DOHH2 (cell line): ENCODE data around the gene HOXC6.

Experiments used
- EZH2phosphoT487 ChIP-seq: fragments of 200-600 bp; sonication (generic); IDR thresholded peaks from 2 replicates; pipeline ENCODE4 v1.6.1; 2017; ENCODE audit warnings: borderline replicate concordance, mild to moderate bottlenecking, antibody characterized with exemption, low read length, moderate library complexity, mixed read lengths
- TF ChIP-seq, protein P1 (sequence below): fragments of 200-600 bp; sonication (generic); IDR thresholded peaks from one replicate; pipeline ENCODE4 v1.5.1; 2014; ENCODE audit warnings: antibody characterized with exemption, mild to moderate bottlenecking, low read depth, low read length; ENCODE audit not compliant: poor library complexity, severe bottlenecking

- TF ChIP-seq, protein P1, sequence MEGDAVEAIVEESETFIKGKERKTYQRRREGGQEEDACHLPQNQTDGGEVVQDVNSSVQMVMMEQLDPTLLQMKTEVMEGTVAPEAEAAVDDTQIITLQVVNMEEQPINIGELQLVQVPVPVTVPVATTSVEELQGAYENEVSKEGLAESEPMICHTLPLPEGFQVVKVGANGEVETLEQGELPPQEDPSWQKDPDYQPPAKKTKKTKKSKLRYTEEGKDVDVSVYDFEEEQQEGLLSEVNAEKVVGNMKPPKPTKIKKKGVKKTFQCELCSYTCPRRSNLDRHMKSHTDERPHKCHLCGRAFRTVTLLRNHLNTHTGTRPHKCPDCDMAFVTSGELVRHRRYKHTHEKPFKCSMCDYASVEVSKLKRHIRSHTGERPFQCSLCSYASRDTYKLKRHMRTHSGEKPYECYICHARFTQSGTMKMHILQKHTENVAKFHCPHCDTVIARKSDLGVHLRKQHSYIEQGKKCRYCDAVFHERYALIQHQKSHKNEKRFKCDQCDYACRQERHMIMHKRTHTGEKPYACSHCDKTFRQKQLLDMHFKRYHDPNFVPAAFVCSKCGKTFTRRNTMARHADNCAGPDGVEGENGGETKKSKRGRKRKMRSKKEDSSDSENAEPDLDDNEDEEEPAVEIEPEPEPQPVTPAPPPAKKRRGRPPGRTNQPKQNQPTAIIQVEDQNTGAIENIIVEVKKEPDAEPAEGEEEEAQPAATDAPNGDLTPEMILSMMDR = no peak
- TF ChIP-seq EZH2phosphoT487 = no peak
These were observed 26.5 kb downstream of the HOXC6 start for GRCh38 chr12:54054742-54055194.
